Bronchial epithelial cell (primary cell): ENCODE results near the gene CMSS1. TPM values are rescaled to one million over a fixed set of nuclear protein-coding genes. Genes with fewer than 3 reads are reported as not detected.

Source experiments
- DNase-seq: peaks from one replicate; pipeline ENCODE4 v3.0.0-alpha.2; 2010; ENCODE audit warnings: low read depth
- FAIRE-seq: peaks from 2 replicates; lab custom pipeline; 2011; peaks lifted over from hg19 to GRCh38; lab: Jason Lieb, UNC
- H3K27me3 ChIP-seq: 2 replicates; pipeline ENCODE4 v1.5.1; 2011; ENCODE audit warnings: low read length; ENCODE audit not compliant: control insufficient read depth, insufficient read depth
- H3K36me3 ChIP-seq: 2 replicates; pipeline ENCODE4 v1.5.1; 2011; ENCODE audit warnings: low read length; ENCODE audit not compliant: control insufficient read depth, insufficient read depth
- H3K4me3 ChIP-seq: 2 replicates; pipeline ENCODE4 v1.5.1; 2011; ENCODE audit warnings: mild to moderate bottlenecking, low read depth, low read length, control low read depth
- total RNA-seq: library from RNA; depleted of rRNA; stranded (reverse); fragments of >200 nt; gene quantifications from 2 replicates; pipeline ENCODE4 v1.2.1, GENCODE V29; 2014
- TF ChIP-seq, protein P1 (sequence below): IDR thresholded peaks from 2 replicates; pipeline ENCODE4 v1.5.1; 2011; ENCODE audit warnings: mild to moderate bottlenecking, moderate library complexity, low read length, control low read depth, inconsistent platforms; ENCODE audit not compliant: insufficient read depth, severe bottlenecking

CMSS1 gene
- total RNA-seq, 1 donor from 2014 or later: 21.3 TPM

DNA sequence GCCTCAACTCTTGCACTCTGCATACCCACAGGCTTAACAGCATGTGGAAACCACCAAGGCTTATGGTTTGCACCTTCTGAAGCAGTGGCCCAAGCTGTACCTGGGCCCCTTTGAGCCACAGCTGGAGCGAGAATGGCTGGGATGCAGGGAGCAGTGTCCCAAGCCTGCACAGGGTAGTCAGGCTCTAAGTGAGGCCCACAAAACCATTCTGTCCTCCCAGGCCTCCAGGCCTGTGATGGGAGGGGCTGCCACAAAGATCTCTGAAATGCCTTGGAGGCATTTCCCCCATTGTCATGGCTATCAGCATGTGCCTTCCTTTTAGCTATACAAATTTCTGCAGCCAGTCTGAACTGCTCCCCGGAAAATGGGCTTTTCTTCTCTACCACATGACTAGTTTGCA, 12.5 kb upstream of the CMSS1 start:
- no peak overlapping the region for H3K4me3 ChIP-seq
- TF ChIP-seq, protein P1, sequence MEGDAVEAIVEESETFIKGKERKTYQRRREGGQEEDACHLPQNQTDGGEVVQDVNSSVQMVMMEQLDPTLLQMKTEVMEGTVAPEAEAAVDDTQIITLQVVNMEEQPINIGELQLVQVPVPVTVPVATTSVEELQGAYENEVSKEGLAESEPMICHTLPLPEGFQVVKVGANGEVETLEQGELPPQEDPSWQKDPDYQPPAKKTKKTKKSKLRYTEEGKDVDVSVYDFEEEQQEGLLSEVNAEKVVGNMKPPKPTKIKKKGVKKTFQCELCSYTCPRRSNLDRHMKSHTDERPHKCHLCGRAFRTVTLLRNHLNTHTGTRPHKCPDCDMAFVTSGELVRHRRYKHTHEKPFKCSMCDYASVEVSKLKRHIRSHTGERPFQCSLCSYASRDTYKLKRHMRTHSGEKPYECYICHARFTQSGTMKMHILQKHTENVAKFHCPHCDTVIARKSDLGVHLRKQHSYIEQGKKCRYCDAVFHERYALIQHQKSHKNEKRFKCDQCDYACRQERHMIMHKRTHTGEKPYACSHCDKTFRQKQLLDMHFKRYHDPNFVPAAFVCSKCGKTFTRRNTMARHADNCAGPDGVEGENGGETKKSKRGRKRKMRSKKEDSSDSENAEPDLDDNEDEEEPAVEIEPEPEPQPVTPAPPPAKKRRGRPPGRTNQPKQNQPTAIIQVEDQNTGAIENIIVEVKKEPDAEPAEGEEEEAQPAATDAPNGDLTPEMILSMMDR: no peak
- FAIRE-seq (no peak), DNase-seq (no peak)
- H3K36me3 ChIP-seq: no peaks in the 10 kb centered on the region
- H3K27me3 ChIP-seq: no peaks in the 10 kb centered on the region

DNA sequence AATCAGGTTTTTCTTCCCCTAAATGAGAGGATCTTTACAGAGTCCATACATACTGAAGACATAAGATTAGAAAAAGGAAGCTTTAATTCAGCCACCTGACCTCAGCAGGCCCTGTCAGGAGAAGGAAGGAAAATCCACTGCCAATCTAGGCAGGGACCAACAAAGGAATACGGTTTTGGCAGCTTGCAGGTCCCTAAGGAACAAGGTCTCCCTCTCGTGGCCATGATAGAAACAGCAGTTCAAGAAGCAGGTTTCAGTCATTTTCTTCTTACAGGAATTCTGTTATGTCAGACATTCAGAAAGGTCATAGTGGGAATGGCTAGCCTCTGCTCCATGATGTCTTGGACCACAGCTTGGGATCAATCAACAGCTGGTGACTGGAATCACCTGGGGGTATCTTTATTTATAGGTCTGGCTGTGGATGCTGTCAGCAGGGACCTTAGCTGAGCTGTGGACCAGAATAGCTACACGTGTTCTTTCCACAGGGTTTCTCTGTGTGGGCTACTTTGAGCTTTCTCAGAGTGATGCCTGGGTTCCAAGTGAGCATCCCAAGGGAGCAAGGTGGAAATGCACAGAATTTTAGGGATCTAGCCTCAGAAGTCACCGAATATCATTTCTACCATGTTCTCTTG, 9.4 kb upstream of the CMSS1 start:
- TF ChIP-seq, protein P1: peak; percentile 83
- Histone ChIP-seq H3K27me3 (no peaks in the 10 kb centered on the region), H3K36me3 (no peaks in the 10 kb centered on the region), H3K4me3 (no peak overlapping the region)
- no peak for FAIRE-seq
- peak; percentile 74 for DNase-seq

DNA sequence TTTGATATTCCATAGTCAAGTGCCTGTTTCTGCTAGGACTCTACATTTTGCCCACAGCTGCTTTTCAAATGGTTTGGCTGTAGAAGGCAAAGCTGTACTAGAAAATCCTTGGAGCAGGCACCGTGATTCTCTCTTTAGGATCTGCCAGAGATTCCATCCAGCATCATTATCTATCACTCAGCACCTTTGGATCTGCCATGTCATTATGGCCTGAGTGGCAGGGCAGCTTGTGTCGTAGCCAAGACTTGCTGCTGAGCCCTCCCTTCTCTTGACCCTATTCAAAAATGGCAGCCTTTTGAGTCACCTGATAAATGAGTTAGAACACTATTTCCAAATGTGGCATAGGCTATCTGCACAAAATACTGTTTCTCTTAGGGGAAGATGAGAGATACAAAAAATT, 8.1 kb upstream of the CMSS1 start:
- no peak for DNase-seq
- TF ChIP-seq, protein P1: no peak
- no peak for FAIRE-seq
- H3K4me3 ChIP-seq: no peak overlapping the region
- no peaks in the 10 kb centered on the region for H3K27me3 ChIP-seq
- no peaks in the 10 kb centered on the region for H3K36me3 ChIP-seq

DNA sequence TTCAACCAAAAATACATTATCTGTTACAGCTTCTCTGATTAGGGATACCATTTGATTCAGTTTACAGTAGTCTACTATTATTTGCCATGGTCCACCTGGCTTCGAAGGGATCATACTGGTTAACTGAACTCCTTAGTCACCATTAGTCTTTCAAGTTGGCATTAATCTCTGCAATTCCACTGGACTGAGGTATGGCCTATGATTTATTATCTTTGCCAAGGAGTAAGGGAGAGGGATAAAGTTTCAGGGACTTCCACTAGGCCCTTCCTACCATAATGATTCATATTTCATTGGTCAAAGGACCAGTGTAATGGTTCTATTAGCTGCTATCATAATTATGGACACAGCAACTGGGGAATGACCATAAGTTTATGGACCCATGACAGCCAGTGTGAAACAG, 7.3 kb upstream of the CMSS1 start:
- Histone ChIP-seq H3K27me3 (no peaks in the 10 kb centered on the region), H3K36me3 (no peaks in the 10 kb centered on the region), H3K4me3 (no peak overlapping the region)
- DNase-seq (no peak), FAIRE-seq (no peak)
- TF ChIP-seq, protein P1: no peak

DNA sequence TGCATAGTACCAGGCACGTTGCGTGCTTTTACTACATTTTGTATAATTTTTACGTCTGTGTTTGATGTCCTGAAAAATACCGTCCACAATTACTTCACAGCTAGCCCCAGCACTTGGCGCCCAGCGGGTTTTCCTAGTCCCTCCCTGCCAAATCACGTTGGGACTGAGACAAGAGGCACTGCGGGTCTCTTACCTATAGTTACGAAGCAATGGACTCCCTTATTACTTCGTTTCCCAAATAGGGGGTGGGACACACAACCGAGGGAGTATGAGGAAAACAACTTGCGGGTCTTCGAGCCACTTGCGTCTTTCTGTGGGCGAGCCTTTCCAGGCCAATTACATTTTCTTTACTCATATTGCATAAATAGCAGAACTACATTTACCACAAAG, 620 bp upstream of the CMSS1 start:
- no peak for DNase-seq
- no peaks in the 10 kb centered on the region for H3K27me3 ChIP-seq
- no peaks in the 10 kb centered on the region for H3K36me3 ChIP-seq
- TF ChIP-seq, protein P1: no peak
- peak overlapping the region; percentile 57 for H3K4me3 ChIP-seq
- no peak for FAIRE-seq

DNA sequence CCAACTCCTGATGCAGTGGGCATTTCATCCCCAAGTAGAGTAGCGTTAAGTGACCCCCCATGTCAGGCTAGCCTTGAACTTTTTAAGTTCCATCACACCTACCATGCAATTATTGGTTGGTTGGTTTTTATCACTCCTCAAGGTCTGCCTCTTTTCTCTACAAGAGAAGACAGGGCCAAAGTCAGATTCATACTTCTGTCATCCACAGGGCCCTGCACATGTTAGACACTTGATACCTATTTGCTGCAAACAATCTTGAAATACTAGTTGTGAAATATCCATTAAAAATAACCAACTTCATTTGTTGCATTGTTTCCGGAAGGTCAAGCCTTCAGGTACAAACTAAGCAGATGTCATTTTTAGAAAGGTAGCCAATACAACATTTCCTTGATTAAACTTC, 1.2 kb downstream of the CMSS1 start:
- FAIRE-seq (no peak), DNase-seq (peak; percentile 3)
- TF ChIP-seq, protein P1: no peak
- no peaks in the 10 kb centered on the region for H3K36me3 ChIP-seq
- no peaks in the 10 kb centered on the region for H3K27me3 ChIP-seq
- H3K4me3 ChIP-seq: no peak overlapping the region
